GM23338 (cell line): ENCODE data around the gene PLK2. TPM values are rescaled to one million over a fixed set of nuclear protein-coding genes. Genes with fewer than 3 reads are reported as not detected.

ENCODE experiments used
- ATAC-seq: fragments of 200-7000 bp; cut with Tn5 transposase; 3 replicates; pipeline ENCODE4 v1.9.1; 2020
- DNase-seq: peaks from one replicate; pipeline ENCODE4 v3.0.0-alpha.2; 2015; ENCODE audit warnings: low spot score
- H2AFZ ChIP-seq: fragments of 200-600 bp; sonication (generic); 2 replicates; pipeline ENCODE4 v1.8.0; 2016; ENCODE audit warnings: antibody characterized with exemption, mild to moderate bottlenecking, moderate library complexity
- H3F3A ChIP-seq: fragments of 200-600 bp; sonication (generic); replicated peaks from 2 replicates; pipeline ENCODE4 v1.8.0; 2017; ENCODE audit warnings: antibody characterized with exemption, mixed run types, low read depth
- H3K27ac ChIP-seq: fragments of 200-600 bp; sonication (generic); 2 replicates; pipeline ENCODE4 v1.6.1; 2016; ENCODE audit warnings: low read depth
- H3K27me3 ChIP-seq: fragments of 200-600 bp; sonication (generic); 2 replicates; pipeline ENCODE4 v1.8.0; 2016; ENCODE audit warnings: mild to moderate bottlenecking, mixed run types, moderate library complexity; ENCODE audit not compliant: insufficient read depth
- H3K36me3 ChIP-seq: fragments of 200-600 bp; sonication (generic); 2 replicates; pipeline ENCODE4 v1.8.0; 2016; ENCODE audit warnings: mild to moderate bottlenecking; ENCODE audit not compliant: insufficient read depth
- H3K4me1 ChIP-seq: fragments of 200-600 bp; sonication (generic); 2 replicates; pipeline ENCODE4 v1.8.0; 2016; ENCODE audit warnings: mild to moderate bottlenecking, moderate library complexity; ENCODE audit not compliant: insufficient read depth
- H3K4me2 ChIP-seq: fragments of 200-600 bp; sonication (generic); 2 replicates; pipeline ENCODE4 v1.7.1; 2017; ENCODE audit warnings: mixed run types
- H3K4me3 ChIP-seq: fragments of 200-600 bp; sonication (generic); 2 replicates; pipeline ENCODE4 v1.6.1; 2016; ENCODE audit warnings: mixed run types
- H3K79me2 ChIP-seq: fragments of 200-600 bp; sonication (generic); replicated peaks from 2 replicates; pipeline ENCODE4 v1.8.0; 2017; ENCODE audit warnings: mild to moderate bottlenecking; ENCODE audit not compliant: insufficient read depth
- H3K9me2 ChIP-seq: fragments of 200-600 bp; sonication (generic); 2 replicates; pipeline ENCODE4 v1.8.0; 2017; ENCODE audit not compliant: insufficient read depth
- H4K20me1 ChIP-seq: fragments of 200-600 bp; sonication (generic); replicated peaks from 2 replicates; pipeline ENCODE4 v1.8.0; 2017; ENCODE audit warnings: mild to moderate bottlenecking; ENCODE audit not compliant: insufficient read depth
- H3K27ac Mint-ChIP-seq: 2 replicates; pipeline ENCODE4 v1.8.0; 2020; ENCODE audit warnings: inconsistent platforms, mild to moderate bottlenecking, moderate library complexity, mixed read lengths
- H3K27me3 Mint-ChIP-seq: 3 replicates; pipeline ENCODE4 v1.8.0; 2022; ENCODE audit warnings: low read depth, mild to moderate bottlenecking, moderate library complexity, mixed read lengths, inconsistent platforms; ENCODE audit not compliant: insufficient read depth, poor library complexity
- H3K36me3 Mint-ChIP-seq: 3 replicates; pipeline ENCODE4 v1.8.0; 2021; ENCODE audit warnings: low read depth, mild to moderate bottlenecking, inconsistent platforms, moderate library complexity, mixed read lengths
- H3K4me1 Mint-ChIP-seq: 3 replicates; pipeline ENCODE4 v1.8.0; 2020; ENCODE audit warnings: mild to moderate bottlenecking, inconsistent platforms, mixed read lengths
- H3K4me3 Mint-ChIP-seq: 3 replicates; pipeline ENCODE4 v1.8.0; 2021; ENCODE audit warnings: moderate library complexity, mild to moderate bottlenecking, inconsistent platforms, mixed read lengths
- H3K9me3 Mint-ChIP-seq: 3 replicates; pipeline ENCODE4 v1.8.0; 2020; ENCODE audit warnings: moderate library complexity, mild to moderate bottlenecking, inconsistent platforms, mixed read lengths
- CREB1 ChIP-seq: fragments of 250-450 bp; sonication (Bioruptor Pico); IDR thresholded peaks from 2 replicates; pipeline ENCODE4 v1.5.0; 2020; ENCODE audit warnings: low read depth, mild to moderate bottlenecking, moderate library complexity
- CTCF ChIP-seq, 2 experiments: fragments of 200-600 bp in 1 of 2; sonication (generic) in 1 of 2; conservative IDR thresholded peaks; 2 replicates each; pipeline versions ENCODE4 v1.5.1 to v1.6.1; 2016 to 2017; ENCODE audit warnings: antibody characterized with exemption in 2 of 2, low read depth in 2 of 2, mild to moderate bottlenecking in 2 of 2, moderate library complexity in 1 of 2
- EZH2 ChIP-seq: fragments of 200-600 bp; sonication (generic); IDR thresholded peaks from one replicate; pipeline ENCODE4 v1.8.0; 2017; ENCODE audit warnings: antibody characterized with exemption, mild to moderate bottlenecking, low read depth; ENCODE audit not compliant: unreplicated experiment
- NANOG ChIP-seq: IDR thresholded peaks from 2 replicates; pipeline ENCODE4 v1.6.1; 2016; ENCODE audit warnings: antibody characterized with exemption, borderline replicate concordance
- POLR2AphosphoS5 ChIP-seq: IDR thresholded peaks from 2 replicates; pipeline ENCODE4 v1.6.1; 2016; ENCODE audit warnings: antibody characterized with exemption, low read depth
- STAT1 ChIP-seq: IDR thresholded peaks from one replicate; pipeline ENCODE4 v1.6.1; 2016; ENCODE audit warnings: antibody characterized with exemption; ENCODE audit not compliant: unreplicated experiment
- ZNF114 ChIP-seq: fragments of 250-450 bp; sonication (Bioruptor Pico); IDR thresholded peaks from 2 replicates; pipeline ENCODE4 v1.5.0; 2020; ENCODE audit warnings: mild to moderate bottlenecking, moderate library complexity
- ZNF331 ChIP-seq: fragments of 250-450 bp; sonication (Bioruptor Pico); IDR thresholded peaks from 2 replicates; pipeline ENCODE4 v1.5.0; 2020; ENCODE audit warnings: low read depth, mild to moderate bottlenecking, moderate library complexity
- ZNF462 ChIP-seq: fragments of 250-450 bp; sonication (Bioruptor Pico); IDR thresholded peaks from 2 replicates; pipeline ENCODE4 v1.5.0; 2020; ENCODE audit warnings: mild to moderate bottlenecking, moderate library complexity
- polyA plus RNA-seq: library from polyadenylated mRNA; unstranded; fragments of >200 nt; fragmentation: Nextera tagmentation; extraction: Ambion mirVana; gene quantifications from 2 replicates; pipeline ENCODE4 v1.2.1, GENCODE V29; 2016
- total RNA-seq: library from RNA; depleted of rRNA; stranded (reverse); fragments of >200 nt; shearing (Covaris generic); gene quantifications from 2 replicates; pipeline ENCODE4 v1.2.3, GENCODE V29; 2014

Gene PLK2
- total and polyA plus RNA-seq, 2 experiments from 2014 or later, result 13.5 to 30.0 TPM

- H3K27ac Mint-ChIP-seq, result no peak overlapping the region
- Histone ChIP-seq H4K20me1 (no peaks in the 10 kb centered on the region; the same call in 1 of the 2 replicates), H3K79me2 (peaks cover 9% of the 10 kb centered on the region; the same call in 1 of the 2 replicates), H3K27me3 (peaks cover 8% of the 10 kb centered on the region), H3F3A (no peaks in the 10 kb centered on the region), H3K4me2 (peak overlapping the region; percentile 87), H2AFZ (peak overlapping the region; percentile 40; the same call in 1 of the 2 replicates), H3K27ac (no peak overlapping the region), H3K4me3 (peak overlapping the region; percentile 74), H3K4me1 (peaks cover 7% of the 10 kb centered on the region; the same call in 1 of the 2 replicates), H3K36me3 (peaks cover 21% of the 10 kb centered on the region), H3K9me2 (no peaks in the 10 kb centered on the region)
- no peaks in the 10 kb centered on the region; the same call in 2 of the 3 replicates for H3K9me3 Mint-ChIP-seq
- peaks cover 11% of the 10 kb centered on the region for H3K27me3 Mint-ChIP-seq
- DNase-seq, result peak; percentile 93
- H3K36me3 Mint-ChIP-seq, result peaks cover 28% of the 10 kb centered on the region
- TF ChIP-seq ZNF331, result no peak
- 0 out of 2 replicates have a peak, but pooled peaks have one; percentile 20 for TF ChIP-seq CREB1 (CRISPR knock-in tag)
- TF ChIP-seq CTCF (conservative IDR thresholded peaks at IDR 0.05; ENCODE audit: low read depth in 2 of 2), result peak; percentile 72 to 98
- H3K4me3 Mint-ChIP-seq, result peak overlapping the region; percentile 18
- ATAC-seq, result peak; percentile 83
- peaks cover 24% of the 10 kb centered on the region for H3K4me1 Mint-ChIP-seq
These were observed 923 bp upstream of the PLK2 start for GRCh38 chr5:58460732-58461286.

DNA sequence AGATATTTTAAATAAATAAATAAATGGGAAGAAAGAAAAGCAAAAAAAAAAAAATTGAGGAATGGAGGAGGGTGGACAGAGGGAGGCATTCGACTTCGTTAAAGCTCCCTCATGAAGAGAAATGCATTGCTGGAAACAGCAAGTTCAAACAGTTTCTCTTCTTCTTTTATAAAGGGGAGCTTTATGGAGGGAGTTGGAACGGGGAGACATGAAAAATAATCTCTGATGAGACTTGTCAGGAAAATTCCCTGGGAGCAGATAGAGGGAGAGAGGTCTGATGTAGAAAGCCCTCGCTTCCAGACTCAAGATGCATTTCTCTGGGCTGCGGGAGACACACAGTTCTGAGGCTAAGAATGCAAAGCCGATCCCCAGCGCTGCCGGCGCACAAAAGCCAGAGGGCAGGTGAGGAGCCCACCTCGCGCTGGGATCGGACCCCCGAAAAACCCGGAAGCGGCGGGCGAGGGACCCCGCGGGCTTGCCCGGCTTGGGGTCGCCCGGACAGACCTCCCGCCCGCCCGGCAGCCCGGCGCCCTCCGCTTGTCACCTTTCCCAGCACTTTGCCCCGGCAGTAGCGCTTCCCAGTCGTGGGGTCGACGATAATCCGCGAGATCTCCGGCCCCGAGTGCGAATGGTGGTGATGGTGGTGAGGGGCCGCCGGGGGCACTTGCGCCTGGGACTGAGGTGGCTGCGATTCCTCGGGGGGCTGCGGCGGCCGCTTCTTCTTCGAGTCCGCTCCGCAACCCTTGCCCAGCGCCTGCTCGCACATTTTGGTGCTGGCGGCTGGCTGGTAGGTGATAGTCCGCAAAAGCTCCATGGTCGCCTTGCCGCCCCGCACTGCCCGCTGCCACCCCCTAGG lies 512 bp downstream of the PLK2 start:
- peaks cover 8% of the 10 kb centered on the region for H3K27me3 ChIP-seq
- no peaks in the 10 kb centered on the region for H3F3A ChIP-seq
- Mint-ChIP-seq H3K36me3 (peaks cover 42% of the 10 kb centered on the region), H3K27me3 (peaks cover 11% of the 10 kb centered on the region), H3K9me3 (no peaks in the 10 kb centered on the region), H3K27ac (no peak overlapping the region), H3K4me3 (peak overlapping the region; percentile 86), H3K4me1 (peaks cover 24% of the 10 kb centered on the region)
- H3K36me3 ChIP-seq, result peaks cover 36% of the 10 kb centered on the region
- no peaks in the 10 kb centered on the region for H3K9me2 ChIP-seq
- peak overlapping the region; percentile 74 for H3K4me3 ChIP-seq
- no peaks in the 10 kb centered on the region; the same call in 1 of the 2 replicates for H4K20me1 ChIP-seq
- H3K27ac ChIP-seq, result no peak overlapping the region
- peaks cover 9% of the 10 kb centered on the region; the same call in 1 of the 2 replicates for H3K79me2 ChIP-seq
- H3K4me2 ChIP-seq, result peak overlapping the region; percentile 87
- H3K4me1 ChIP-seq, result peaks cover 7% of the 10 kb centered on the region; the same call in 1 of the 2 replicates
- DNase-seq (peak; percentile 68), ATAC-seq (peak; percentile 37)
- peak overlapping the region; percentile 40; the same call in 1 of the 2 replicates for H2AFZ ChIP-seq
- TF ChIP-seq EZH2, result no peak
- no peak for TF ChIP-seq ZNF114 (CRISPR knock-in tag)
- TF ChIP-seq ZNF331, result no peak
- TF ChIP-seq CTCF (conservative IDR thresholded peaks at IDR 0.05; ENCODE audit: low read depth in 2 of 2), result no peak
- no peak for TF ChIP-seq POLR2AphosphoS5
- TF ChIP-seq NANOG, result no peak
- TF ChIP-seq ZNF462 (CRISPR knock-in tag), result no peak
- no peak for TF ChIP-seq STAT1
